GM12875 (cell line): Measurements from ENCODE around the gene BRIP1.

ENCODE experiments used
- H3K4me3 ChIP-seq: one replicate; pipeline ENCODE4 v1.5.1; 2011; ENCODE audit warnings: low read depth, low read length, control low read depth
- TF ChIP-seq, protein P1 (sequence below): IDR thresholded peaks from 2 replicates; pipeline ENCODE4 v1.5.1; 2011; ENCODE audit warnings: low read depth, mild to moderate bottlenecking, control low read depth, inconsistent platforms, low read length, moderate library complexity, borderline replicate concordance; ENCODE audit not compliant: insufficient read depth

BRIP1 gene

DNA sequence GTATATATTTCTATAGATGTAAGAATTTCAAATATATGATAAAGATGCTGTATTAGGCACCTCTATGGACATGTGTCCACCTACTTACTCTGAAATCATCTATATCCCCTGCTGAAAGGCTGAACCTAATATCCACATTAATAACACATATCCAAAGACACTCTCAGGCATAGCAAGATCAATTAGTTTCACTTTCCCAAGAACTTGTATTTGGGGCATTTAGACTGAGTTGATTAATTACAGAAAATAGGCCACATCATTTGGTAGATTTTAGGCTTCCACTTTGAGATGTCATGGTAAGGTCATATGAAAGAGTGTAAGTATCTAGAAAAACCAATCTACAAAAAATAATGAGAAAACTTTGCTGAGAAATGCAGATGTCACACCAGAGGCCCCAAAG, 45.1 kb downstream of the BRIP1 start:
- TF ChIP-seq, protein P1, sequence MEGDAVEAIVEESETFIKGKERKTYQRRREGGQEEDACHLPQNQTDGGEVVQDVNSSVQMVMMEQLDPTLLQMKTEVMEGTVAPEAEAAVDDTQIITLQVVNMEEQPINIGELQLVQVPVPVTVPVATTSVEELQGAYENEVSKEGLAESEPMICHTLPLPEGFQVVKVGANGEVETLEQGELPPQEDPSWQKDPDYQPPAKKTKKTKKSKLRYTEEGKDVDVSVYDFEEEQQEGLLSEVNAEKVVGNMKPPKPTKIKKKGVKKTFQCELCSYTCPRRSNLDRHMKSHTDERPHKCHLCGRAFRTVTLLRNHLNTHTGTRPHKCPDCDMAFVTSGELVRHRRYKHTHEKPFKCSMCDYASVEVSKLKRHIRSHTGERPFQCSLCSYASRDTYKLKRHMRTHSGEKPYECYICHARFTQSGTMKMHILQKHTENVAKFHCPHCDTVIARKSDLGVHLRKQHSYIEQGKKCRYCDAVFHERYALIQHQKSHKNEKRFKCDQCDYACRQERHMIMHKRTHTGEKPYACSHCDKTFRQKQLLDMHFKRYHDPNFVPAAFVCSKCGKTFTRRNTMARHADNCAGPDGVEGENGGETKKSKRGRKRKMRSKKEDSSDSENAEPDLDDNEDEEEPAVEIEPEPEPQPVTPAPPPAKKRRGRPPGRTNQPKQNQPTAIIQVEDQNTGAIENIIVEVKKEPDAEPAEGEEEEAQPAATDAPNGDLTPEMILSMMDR: no peak
- no peak overlapping the region for H3K4me3 ChIP-seq

DNA sequence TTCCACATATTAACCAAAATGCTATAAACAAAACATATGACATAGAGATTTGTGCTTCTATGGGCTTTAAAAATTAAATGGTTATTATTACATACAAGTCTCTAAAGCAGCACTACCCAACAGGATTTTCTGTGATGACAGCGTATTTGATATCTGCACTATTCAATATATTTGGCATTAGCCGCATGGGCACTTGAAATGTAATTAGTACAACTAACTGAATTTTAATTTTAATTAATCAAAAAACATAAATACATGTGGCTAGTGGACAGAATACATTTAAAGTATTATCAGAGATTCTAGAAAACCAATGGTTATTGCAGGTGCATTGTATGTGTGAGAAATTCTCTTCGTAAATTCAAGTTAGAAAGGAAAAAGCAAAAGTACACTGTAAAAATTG, 45.9 kb downstream of the BRIP1 start:
- H3K4me3 ChIP-seq: no peak overlapping the region
- TF ChIP-seq, protein P1: no peak

GRCh38 chr17:61816538-61816937, 46.8 kb downstream of the BRIP1 start:
- no peak overlapping the region for H3K4me3 ChIP-seq
- TF ChIP-seq, protein P1: no peak

DNA sequence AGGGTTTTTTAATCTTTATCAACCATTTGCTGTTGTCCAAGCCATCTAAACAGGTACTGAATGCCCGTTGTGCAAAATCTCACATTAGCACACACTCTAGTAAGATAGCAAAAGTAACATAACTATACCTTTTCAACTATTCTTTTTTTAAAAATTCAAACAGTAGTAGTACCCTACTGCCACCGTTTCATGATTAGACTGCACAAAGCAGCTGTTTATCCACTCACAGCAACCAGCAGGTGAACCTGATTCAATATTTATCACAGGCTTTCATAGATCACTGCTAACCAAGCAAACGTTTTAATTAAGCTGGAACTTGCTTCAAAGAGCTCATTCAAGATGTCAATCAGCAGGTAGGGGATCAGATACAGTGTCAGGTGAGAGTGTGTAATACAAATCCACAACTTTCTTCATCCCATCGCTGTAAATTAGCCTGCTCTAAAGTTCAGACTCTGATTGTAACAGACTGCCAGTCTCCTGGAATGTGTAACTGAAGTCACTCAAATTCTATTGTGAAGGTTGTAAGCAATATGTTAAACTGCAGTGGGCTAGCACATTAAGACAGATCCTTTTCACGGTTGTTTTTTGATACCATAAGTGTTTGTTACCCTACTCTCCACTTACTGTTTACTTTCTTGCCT, 47.3 kb downstream of the BRIP1 start:
- TF ChIP-seq, protein P1: no peak
- no peak overlapping the region for H3K4me3 ChIP-seq

GRCh38 chr17:61814485-61814884, 48.8 kb downstream of the BRIP1 start:
- H3K4me3 ChIP-seq: no peak overlapping the region
- TF ChIP-seq, protein P1: no peak

DNA sequence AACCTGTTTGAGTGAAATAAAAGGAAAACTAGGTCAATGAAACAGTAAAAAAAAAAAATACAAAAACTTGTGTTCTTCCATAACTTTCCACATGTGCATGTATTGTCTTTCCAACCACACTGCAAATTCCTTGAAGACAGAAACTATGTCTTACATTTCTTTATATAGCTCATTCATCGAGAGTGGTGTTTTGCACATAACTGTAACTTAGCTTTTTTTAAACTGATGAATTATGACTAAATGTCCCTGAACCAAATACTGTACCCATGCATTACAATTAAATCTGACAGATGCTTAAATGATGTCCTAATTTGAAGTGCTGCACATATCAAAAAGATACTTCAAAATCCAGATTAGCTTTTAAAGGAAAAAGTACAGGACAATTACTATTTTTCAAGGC, 50.1 kb downstream of the BRIP1 start:
- H3K4me3 ChIP-seq: no peak overlapping the region
- TF ChIP-seq, protein P1: no peak

DNA sequence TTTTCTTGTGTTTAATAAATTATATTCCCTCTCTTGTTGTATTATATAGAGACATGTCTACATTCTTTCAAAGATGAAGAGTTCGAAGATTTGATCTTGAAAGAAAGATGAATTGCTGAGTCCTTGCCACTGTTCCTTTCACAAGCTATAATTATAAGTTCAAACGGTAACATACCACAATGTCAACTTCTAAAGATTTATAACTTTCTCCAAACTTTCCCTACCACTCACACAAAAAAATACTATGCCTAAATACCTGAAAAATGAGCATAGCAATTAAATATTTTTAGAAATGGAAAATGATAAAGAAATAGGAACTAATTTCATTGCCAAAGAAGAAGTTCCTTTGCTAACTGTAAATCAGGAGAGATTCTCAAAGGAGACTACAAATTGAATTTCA, 50.6 kb downstream of the BRIP1 start:
- H3K4me3 ChIP-seq: no peak overlapping the region
- TF ChIP-seq, protein P1: no peak
